Hindlimb muscle (tissue), 1 donor: ENCODE data around the gene STK4. TPM values are rescaled to one million over a fixed set of nuclear protein-coding genes. Genes with fewer than 3 reads are reported as not detected.

Experiments used
- DNase-seq: peaks from one replicate; pipeline ENCODE4 v3.0.0-alpha.2; 2013
- polyA plus RNA-seq: library from polyadenylated mRNA; unstranded; fragments of 120-200 nt; gene quantifications from one replicate; pipeline ENCODE4 v1.2.1, GENCODE V29; 2013; ENCODE audit not compliant: insufficient read length

Gene STK4
- polyA plus RNA-seq, 1 donor: 9.2 TPM

GRCh38 chr20:45090481-45090880 lies 124.2 kb downstream of the STK4 start:
- DNase-seq: no peak

- no peak for DNase-seq
These were observed 125.1 kb downstream of the STK4 start for GRCh38 chr20:45091366-45091765.

GRCh38 chr20:45092898-45093297 lies 126.6 kb downstream of the STK4 start:
- no peak for DNase-seq

- no peak for DNase-seq
These were observed 127.9 kb downstream of the STK4 start for GRCh38 chr20:45094201-45094600.

- no peak for DNase-seq
These were observed 128.7 kb downstream of the STK4 start for GRCh38 chr20:45094864-45095574.

- DNase-seq: peak; percentile 47
These were observed 129.5 kb downstream of the STK4 start for GRCh38 chr20:45095805-45096238.

GRCh38 chr20:45096781-45097180 lies 130.5 kb downstream of the STK4 start:
- no peak for DNase-seq

- DNase-seq: no peak
These were observed 131.3 kb downstream of the STK4 start for GRCh38 chr20:45097485-45098102.

- peak; percentile 22 for DNase-seq
These were observed 131.9 kb downstream of the STK4 start for GRCh38 chr20:45098103-45098773.

GRCh38 chr20:45100563-45101245 lies 134.4 kb downstream of the STK4 start, which contains the start of gene KCNS1:
Gene KCNS1, minus strand, starts transcription at chr20:45101127. Its CDS starts 1,891 bp downstream, at chr20:45099236.
- DNase-seq: no peak

GRCh38 chr20:45101333-45101850 lies 135.1 kb downstream of the STK4 start:
- DNase-seq: no peak

- DNase-seq: no peak
These were observed 136.8 kb downstream of the STK4 start for GRCh38 chr20:45103072-45103471.

GRCh38 chr20:45104786-45105185 lies 138.5 kb downstream of the STK4 start:
- DNase-seq: no peak

GRCh38 chr20:45105317-45105716 lies 139.0 kb downstream of the STK4 start:
- DNase-seq: no peak

GRCh38 chr20:45109634-45110033 lies 143.3 kb downstream of the STK4 start:
- DNase-seq: no peak

- DNase-seq: no peak
These were observed 144.0 kb downstream of the STK4 start for GRCh38 chr20:45110301-45110700.

- no peak for DNase-seq
These were observed 145.0 kb downstream of the STK4 start for GRCh38 chr20:45111285-45111684.

GRCh38 chr20:45111799-45112471 lies 145.6 kb downstream of the STK4 start:
- DNase-seq: no peak

GRCh38 chr20:45112754-45113153 lies 146.4 kb downstream of the STK4 start:
- DNase-seq: no peak

- DNase-seq: no peak
These were observed 147.6 kb downstream of the STK4 start for GRCh38 chr20:45113865-45114264.

- DNase-seq: no peak
These were observed 148.4 kb downstream of the STK4 start, which contains the start of gene WFDC5 for GRCh38 chr20:45114465-45115385. Gene WFDC5, minus strand, starts transcription at chr20:45115174. Its CDS starts 91 bp downstream, at chr20:45115083.
